CD4-positive, alpha-beta T cell (primary cell): ENCODE data around the gene DUSP28. TPM values are rescaled to one million over a fixed set of nuclear protein-coding genes. Genes with fewer than 3 reads are reported as not detected.

ENCODE experiments used
- ATAC-seq: fragments of 200-7000 bp; cut with Tn5 transposase; one replicate; pipeline ENCODE4 v1.10.0; 2022; ENCODE audit warnings: mild to moderate bottlenecking; ENCODE audit not compliant: poor library complexity
- CTCF ChIA-PET: fragments of 350-600 bp; sonication (Branson Sonifier 250); formaldehyde crosslinking; loops from one replicate; lab custom pipeline; 2021; ENCODE audit warnings: antibody characterized with exemption, inconsistent platforms; lab: Charles Lee
- POLR2A ChIA-PET: fragments of 350-600 bp; sonication (Branson Sonifier 250); formaldehyde crosslinking; loops from one replicate; lab custom pipeline; 2021; ENCODE audit warnings: antibody characterized with exemption, inconsistent platforms; lab: Charles Lee
- DNase-seq, 14 experiments: peaks; one replicate each; pipeline ENCODE4 v3.0.0-alpha.2; 2013 to 2020; ENCODE audit warnings: mixed read lengths in 2 of 14
- H3K27ac ChIP-seq, 2 donors: one replicate each; pipeline versions ENCODE4 v1.5.1 to v1.7.0; 2013; ENCODE audit warnings: low read length in 2 of 2, low read depth in 1 of 2, mild to moderate bottlenecking in 1 of 2
- H3K27me3 ChIP-seq, 2 experiments: 1 replicate in 1 of 2; 2 replicates in 1 of 2; pipeline versions ENCODE4 v1.6.1 to v1.7.0; 2013; ENCODE audit warnings: low read length in 2 of 2, control low read depth in 1 of 2, mild to moderate bottlenecking in 1 of 2, moderate library complexity in 1 of 2; ENCODE audit not compliant: insufficient read depth in 2 of 2, control insufficient read depth in 1 of 2
- H3K36me3 ChIP-seq: one replicate; pipeline ENCODE4 v1.6.1; 2013; ENCODE audit warnings: low read length, control low read depth; ENCODE audit not compliant: insufficient read depth
- H3K4me1 ChIP-seq: one replicate; pipeline ENCODE4 v1.6.1; 2013; ENCODE audit warnings: low read length, control low read depth; ENCODE audit not compliant: insufficient read depth
- H3K4me3 ChIP-seq: one replicate; pipeline ENCODE4 v1.5.1; 2013; ENCODE audit warnings: mild to moderate bottlenecking, low read length, moderate library complexity
- H3K9me3 ChIP-seq, 2 experiments: 1 replicate in 1 of 2; 2 replicates in 1 of 2; pipeline versions ENCODE4 v1.6.1 to v1.7.0; 2013; ENCODE audit warnings: low read length in 2 of 2, mild to moderate bottlenecking in 2 of 2, control low read depth in 1 of 2, moderate library complexity in 1 of 2; ENCODE audit not compliant: control insufficient read depth in 1 of 2, insufficient read depth in 1 of 2
- H3K27ac Mint-ChIP-seq: one replicate; pipeline ENCODE4 v1.8.0; 2020; ENCODE audit warnings: mixed read lengths
- H3K27me3 Mint-ChIP-seq: one replicate; pipeline ENCODE4 v1.8.0; 2021; ENCODE audit warnings: mixed read lengths
- H3K36me3 Mint-ChIP-seq: one replicate; pipeline ENCODE4 v1.8.0; 2021; ENCODE audit warnings: low read depth, mixed read lengths
- H3K4me1 Mint-ChIP-seq: one replicate; pipeline ENCODE4 v1.8.0; 2021; ENCODE audit warnings: low read depth, mixed read lengths
- H3K4me3 Mint-ChIP-seq: one replicate; pipeline ENCODE4 v1.8.0; 2020; ENCODE audit warnings: mild to moderate bottlenecking, mixed read lengths
- H3K9me3 Mint-ChIP-seq: one replicate; pipeline ENCODE4 v1.8.0; 2020; ENCODE audit warnings: mixed read lengths
- intact Hi-C, 2 experiments: fragments of 100-400 bp; cut with DNase I in 1 of 2; cut with micrococcal nuclease in 1 of 2; formaldehyde crosslinking; loops; one replicate each; pipeline versions ENCODE4 v1.15.1 to v1.9.0; 2023 to 2025; cut with DNase I, micrococcal nuclease
- total RNA-seq, 174 experiments: library from RNA in 2 of 174; stranded (reverse) in 2 of 174; gene quantifications; one replicate each; pipeline ENCODE4 v1.2.3 and lab custom pipeline; 2021 to 2026
- TF ChIP-seq, protein P1 (sequence below): fragments of 200-600 bp; IDR thresholded peaks from one replicate; pipeline ENCODE4 v1.8.0; 2022; ENCODE audit warnings: antibody characterized with exemption, mild to moderate bottlenecking

DUSP28 gene
- total RNA-seq, 2 experiments from 2014 or later, result 18.3 to 18.9 TPM

DNA sequence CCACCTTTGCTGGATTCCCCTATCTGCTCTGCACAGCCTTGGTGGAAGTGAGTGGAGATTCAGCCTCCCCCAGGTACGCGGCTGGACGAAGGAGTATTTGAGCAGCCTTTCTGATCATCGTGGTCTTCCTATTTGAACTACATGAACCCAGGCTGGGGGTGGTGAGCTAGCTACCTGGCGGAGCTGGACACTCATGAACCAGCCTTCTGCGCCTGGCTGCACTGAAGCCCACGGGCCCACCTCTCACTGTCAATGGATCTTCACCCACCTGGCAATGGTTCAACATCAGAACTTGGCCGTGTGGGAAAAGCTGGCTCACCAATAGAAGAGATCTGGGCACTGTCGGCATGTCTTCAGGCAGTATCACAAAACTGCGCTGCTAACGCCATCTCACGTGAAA, 37.8 kb upstream of the DUSP28 start:
- H3K27ac Mint-ChIP-seq, result no peak overlapping the region
- no peak overlapping the region for H3K4me3 ChIP-seq
- DNase-seq (no peak), ATAC-seq (no peak)
- peaks cover 46% of the 10 kb centered on the region for H3K36me3 Mint-ChIP-seq
- H3K27me3 Mint-ChIP-seq, result no peaks in the 10 kb centered on the region
- H3K4me1 Mint-ChIP-seq, result no peaks in the 10 kb centered on the region
- H3K27ac ChIP-seq, result no peak overlapping the region
- peaks cover 45% of the 10 kb centered on the region for H3K36me3 ChIP-seq
- no peak overlapping the region for H3K4me3 Mint-ChIP-seq
- peaks cover 5% of the 10 kb centered on the region for H3K9me3 Mint-ChIP-seq
- no peaks in the 10 kb centered on the region for H3K4me1 ChIP-seq
- peaks cover 9 to 31% of the 10 kb centered on the region in 2 experiments for H3K9me3 ChIP-seq
- H3K27me3 ChIP-seq, result no peaks in the 10 kb centered on the region
- POLR2A ChIA-PET, result no interaction called here
- CTCF ChIA-PET, result interaction anchor here (0.9 kb wide), 1 partner anchor 8 kb away, joined by 3 read pairs; no protein-coding TSS in a partner anchor
- TF ChIP-seq, protein P1, sequence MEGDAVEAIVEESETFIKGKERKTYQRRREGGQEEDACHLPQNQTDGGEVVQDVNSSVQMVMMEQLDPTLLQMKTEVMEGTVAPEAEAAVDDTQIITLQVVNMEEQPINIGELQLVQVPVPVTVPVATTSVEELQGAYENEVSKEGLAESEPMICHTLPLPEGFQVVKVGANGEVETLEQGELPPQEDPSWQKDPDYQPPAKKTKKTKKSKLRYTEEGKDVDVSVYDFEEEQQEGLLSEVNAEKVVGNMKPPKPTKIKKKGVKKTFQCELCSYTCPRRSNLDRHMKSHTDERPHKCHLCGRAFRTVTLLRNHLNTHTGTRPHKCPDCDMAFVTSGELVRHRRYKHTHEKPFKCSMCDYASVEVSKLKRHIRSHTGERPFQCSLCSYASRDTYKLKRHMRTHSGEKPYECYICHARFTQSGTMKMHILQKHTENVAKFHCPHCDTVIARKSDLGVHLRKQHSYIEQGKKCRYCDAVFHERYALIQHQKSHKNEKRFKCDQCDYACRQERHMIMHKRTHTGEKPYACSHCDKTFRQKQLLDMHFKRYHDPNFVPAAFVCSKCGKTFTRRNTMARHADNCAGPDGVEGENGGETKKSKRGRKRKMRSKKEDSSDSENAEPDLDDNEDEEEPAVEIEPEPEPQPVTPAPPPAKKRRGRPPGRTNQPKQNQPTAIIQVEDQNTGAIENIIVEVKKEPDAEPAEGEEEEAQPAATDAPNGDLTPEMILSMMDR, result no peak
- intact Hi-C loops, result no loop called here

DNA sequence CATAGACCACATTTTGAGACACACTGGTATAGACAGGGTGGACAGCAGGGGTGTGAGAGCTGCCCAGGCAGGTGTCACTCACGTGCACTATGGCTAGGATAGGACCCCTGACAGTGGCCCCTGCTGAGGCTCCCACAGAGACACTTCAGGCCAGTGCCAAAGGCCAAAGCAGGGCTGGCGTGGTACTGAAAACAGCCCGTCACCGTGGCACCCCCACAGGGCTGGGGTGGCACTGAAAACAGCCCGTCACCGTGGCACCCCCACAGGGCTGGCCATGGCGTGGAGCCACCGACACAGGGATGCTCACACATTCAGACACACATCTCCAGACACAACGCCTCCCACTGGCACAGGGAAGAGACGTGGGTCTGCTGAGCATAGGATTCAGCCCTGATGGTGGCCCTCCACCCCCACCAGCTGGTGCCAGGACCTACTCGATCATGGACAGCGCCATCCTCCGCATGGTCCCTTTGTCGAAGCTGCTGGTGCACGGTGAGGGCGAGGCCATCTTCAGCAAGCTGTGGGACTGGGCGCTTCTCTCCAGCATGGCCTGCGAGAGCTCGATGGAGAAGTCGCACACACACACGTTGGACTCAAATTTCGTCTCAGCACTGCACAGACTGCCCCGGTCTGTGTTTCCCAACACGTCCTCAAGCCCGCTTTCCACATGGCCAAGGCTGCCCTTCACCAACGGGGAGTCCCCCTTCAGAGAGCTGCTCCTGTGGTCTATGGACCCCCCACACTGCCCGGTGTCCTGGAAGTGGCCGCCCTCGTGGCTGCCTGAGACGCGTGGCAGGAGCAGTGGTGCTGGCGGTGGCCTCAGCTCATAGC, 36.5 kb upstream of the DUSP28 start:
- Mint-ChIP-seq H3K27ac (no peak overlapping the region), H3K36me3 (peaks cover 53% of the 10 kb centered on the region)

DNA sequence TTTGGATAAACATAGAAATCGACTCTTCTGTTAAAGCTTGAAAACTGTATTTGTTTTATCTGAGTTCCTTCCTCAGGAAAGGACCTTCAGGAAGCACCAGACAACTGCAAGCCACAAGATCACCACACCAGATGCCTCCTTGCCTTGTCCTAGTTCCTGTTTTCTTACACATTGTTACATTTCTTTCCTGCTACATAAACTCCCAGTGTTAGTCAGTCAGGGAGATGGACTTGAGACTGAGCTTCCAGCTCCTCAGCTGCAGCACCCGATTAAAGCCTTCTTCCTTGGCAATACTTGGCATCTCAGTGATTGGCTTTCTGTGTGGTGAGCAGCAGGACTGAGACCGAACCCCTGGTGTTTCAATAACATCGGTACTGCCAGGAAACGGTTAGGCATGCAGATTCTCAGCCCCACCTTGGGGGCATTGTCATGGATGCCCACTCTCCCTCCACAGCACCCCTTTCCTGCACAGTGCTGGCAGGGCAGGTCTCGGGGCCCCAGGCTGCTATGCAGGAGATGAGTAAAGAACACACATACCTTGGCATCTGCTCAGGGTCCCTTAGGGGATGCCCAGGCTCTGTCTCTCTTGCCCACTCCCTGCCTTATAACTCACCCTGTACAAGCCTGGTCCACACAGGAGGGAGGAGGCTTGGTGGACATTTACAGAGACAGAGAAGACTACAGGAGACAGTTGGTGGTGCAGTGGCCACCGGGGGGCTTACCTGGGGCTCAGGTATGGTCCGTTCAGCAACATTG, 35.0 kb upstream of the DUSP28 start:
- Mint-ChIP-seq H3K4me1 (no peaks in the 10 kb centered on the region), H3K27ac (no peak overlapping the region), H3K36me3 (peaks cover 68% of the 10 kb centered on the region), H3K9me3 (peaks cover 7% of the 10 kb centered on the region), H3K4me3 (no peak overlapping the region), H3K27me3 (no peaks in the 10 kb centered on the region)
- no peak for ATAC-seq
- POLR2A ChIA-PET, result no interaction called here
- Histone ChIP-seq H3K4me3 (no peak overlapping the region), H3K27ac (no peak overlapping the region), H3K9me3 (peaks cover 9 to 36% of the 10 kb centered on the region in 2 experiments), H3K27me3 (no peaks in the 10 kb centered on the region), H3K4me1 (no peaks in the 10 kb centered on the region), H3K36me3 (peaks cover 54% of the 10 kb centered on the region)
- CTCF ChIA-PET, result no interaction called here
- intact Hi-C loops, result no loop called here
- no peak for DNase-seq
- TF ChIP-seq, protein P1, result no peak

More for the DNA sequence above, 36.5 kb upstream of the DUSP28 start:
- intact Hi-C loops, result no loop called here
- Histone ChIP-seq H3K27ac (no peak overlapping the region), H3K36me3 (peaks cover 46% of the 10 kb centered on the region), H3K4me1 (no peaks in the 10 kb centered on the region), H3K9me3 (peaks cover 9 to 31% of the 10 kb centered on the region in 2 experiments), H3K4me3 (no peak overlapping the region), H3K27me3 (no peaks in the 10 kb centered on the region)
- no peak for ATAC-seq
- TF ChIP-seq, protein P1, result no peak
- H3K4me3 Mint-ChIP-seq, result no peak overlapping the region
- H3K9me3 Mint-ChIP-seq, result peaks cover 7% of the 10 kb centered on the region
- no peaks in the 10 kb centered on the region for H3K27me3 Mint-ChIP-seq
- no peak for DNase-seq
- CTCF ChIA-PET, result no interaction called here
- H3K4me1 Mint-ChIP-seq, result no peaks in the 10 kb centered on the region
- POLR2A ChIA-PET, result no interaction called here
